GM12872 (cell line): Measurements from ENCODE around the gene NAV2.

Experiments
- CTCF ChIP-seq: IDR thresholded peaks from 3 replicates; pipeline ENCODE4 v1.5.1; 2011; ENCODE audit warnings: low read depth, mild to moderate bottlenecking, low read length, moderate library complexity; ENCODE audit not compliant: insufficient read depth

Gene NAV2

DNA sequence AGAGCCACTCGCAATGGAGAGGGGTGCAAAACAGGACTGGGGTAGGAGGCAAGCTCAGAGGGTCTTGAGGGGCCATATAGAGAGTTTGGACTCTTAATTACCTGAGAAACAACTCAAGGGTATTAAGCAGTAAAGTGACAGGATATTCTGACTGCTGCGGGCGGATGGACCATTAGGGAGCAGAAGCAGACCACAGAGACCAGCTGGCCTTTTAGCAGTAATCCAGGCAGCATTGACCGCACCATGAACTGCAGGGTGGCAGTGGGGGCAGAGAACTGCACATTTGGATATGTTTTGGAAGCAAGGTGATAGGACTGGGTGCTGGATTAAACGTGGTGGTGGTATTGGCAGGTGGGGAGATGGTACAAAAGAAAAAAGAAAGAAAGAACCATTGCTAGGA, 322.3 kb downstream of the NAV2 start:
- no peak for TF ChIP-seq CTCF

DNA sequence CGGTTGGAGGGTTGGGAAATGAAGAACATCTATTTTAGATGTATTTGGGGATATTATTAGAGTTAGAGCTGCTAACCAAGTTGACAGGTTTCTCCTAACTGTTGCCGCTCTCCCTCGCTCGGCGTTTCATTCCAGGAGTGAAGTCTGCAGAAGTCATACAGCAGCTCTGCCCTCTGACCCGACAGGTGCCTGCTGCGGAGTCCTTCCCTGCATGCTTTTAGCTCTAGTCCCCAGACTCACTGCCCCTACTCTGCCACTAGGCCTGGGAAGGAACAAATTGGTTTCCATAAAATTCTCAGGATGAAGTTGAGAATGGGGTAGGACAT, 322.7 kb downstream of the NAV2 start:
- TF ChIP-seq CTCF, result no peak

DNA sequence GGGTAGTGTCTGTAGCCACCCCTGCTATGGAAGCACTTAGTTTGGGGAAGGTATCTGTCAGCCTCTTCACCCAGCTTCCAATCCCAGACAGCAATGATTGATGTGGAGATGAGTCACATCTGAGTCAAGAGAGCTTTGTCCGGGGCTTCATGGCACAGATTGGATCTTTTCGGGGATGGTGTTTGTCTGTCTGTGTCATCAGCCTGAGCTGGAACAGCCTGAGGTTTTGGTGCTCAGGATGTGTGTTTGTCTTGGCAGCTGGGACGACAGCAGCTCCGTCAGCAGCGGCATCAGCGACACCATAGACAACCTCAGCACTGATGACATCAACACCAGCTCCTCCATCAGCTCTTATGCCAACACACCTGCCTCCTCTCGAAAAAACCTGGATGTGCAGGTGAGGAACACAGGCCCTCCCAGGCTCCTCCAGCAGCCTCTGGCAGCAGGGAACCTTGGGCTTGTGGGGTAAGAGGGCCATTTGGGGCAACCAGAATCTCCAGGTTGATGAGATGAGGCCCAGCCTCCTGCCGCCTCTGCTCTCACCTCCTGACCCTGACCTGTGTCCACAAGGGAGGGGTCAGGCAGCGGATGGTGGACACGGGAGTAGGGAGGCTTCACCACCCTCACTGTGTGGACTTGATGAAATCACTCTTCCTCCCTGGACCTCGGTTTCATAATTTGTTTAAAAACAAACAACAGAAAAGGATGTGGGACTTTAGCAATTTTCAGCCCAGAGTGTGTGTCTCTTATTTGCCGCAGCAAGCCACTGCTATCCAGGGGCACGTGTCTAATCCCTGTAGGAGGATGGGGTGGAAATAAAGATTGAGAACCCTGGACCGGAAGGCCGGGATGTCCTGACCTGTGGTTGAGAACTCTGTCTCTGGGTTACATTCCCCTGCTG, 323.3 kb downstream of the NAV2 start:
- no peak for TF ChIP-seq CTCF

GRCh38 chr11:20036626-20037335, 324.1 kb downstream of the NAV2 start:
- no peak for TF ChIP-seq CTCF

DNA sequence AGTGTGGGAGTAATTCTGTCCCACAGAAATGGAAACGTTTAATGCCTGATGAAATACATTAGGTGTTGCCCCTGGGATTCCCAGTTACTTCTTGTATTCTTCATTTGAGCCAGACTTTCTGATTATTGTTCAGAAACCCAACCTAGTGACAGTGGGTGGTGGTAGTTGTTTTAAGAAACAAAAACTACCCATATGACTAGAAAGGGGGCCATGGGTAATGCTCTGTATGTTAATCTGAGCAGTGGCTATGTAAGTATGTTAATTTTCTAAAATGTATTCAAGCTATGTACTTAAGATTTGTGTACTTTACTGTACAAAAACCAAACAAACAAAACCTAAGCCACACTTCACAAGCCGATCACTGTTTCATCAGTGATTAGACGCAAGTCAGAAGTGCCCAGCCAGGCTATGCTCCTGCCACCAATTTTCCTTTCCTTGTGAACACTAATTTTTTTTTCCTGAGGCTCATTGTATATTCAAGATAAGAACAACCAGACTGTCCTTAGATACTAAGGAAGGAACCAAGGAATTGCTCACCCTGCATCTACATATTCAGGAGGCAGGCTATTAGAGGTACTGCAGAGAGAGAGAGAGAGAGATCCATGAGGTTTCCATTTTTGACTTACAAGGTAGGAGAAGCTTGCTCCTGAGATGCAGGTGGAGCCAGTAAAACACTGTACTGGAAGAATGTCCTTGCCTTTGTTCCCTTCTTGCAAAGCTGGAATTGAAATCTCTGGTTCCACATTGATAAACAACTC, 324.9 kb downstream of the NAV2 start:
- TF ChIP-seq CTCF, result no peak

DNA sequence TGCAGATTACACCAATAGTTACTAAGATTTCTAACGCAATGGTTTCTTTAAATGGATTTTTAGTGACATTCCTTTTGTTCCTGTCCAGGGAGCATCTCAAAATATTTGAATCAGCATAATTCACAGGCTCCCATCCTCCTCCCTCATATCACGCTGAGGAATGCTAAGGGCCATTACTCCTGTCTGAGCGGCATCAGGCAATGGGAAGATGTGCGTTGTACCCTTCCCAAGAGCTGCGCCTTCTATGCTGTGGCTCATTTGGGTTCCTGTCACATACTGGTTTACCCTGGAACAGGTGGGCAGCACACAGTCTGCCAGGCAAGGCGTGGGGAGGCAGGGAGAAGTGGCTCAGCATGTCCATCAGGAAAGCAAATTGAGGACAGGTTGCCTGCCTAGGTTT, 325.8 kb downstream of the NAV2 start:
- TF ChIP-seq CTCF, result no peak

DNA sequence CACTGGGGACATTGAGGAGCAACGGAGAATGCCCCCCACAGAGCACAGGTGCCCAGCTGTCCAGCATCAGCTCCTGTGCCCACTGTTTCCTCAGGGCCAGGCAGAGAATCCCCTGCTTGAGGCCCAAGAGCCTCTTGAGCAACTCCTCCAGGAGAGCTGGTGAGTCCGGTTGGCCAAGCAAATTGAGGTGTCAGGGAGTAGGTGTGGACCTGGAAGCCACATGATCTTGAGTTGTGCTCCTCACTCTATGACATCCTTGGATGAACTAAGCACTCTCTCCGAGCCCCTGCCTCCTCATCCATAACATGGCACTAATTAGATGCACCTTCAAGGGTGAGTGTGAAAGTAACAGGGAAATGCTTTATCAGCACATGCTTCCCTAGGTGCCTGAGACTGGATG, 326.3 kb downstream of the NAV2 start:
- no peak for TF ChIP-seq CTCF
